Esophagus (tissue), 2 donors: ENCODE measurements around the gene TDRD10. TPM values are rescaled to one million over a fixed set of nuclear protein-coding genes. Genes with fewer than 3 reads are reported as not detected.
"Not testable (repeated sequence)": the region's sequence is repeated elsewhere in the genome, so short reads cannot be mapped to it uniquely, and the experiment has no call there.

Experiments
- H3K27ac ChIP-seq, 2 donors: one replicate each; pipeline ENCODE4 v1.5.1; 2013; ENCODE audit warnings: low read depth in 2 of 2, mild to moderate bottlenecking in 2 of 2, inconsistent platforms in 1 of 2, low read length in 1 of 2, moderate library complexity in 1 of 2
- H3K27me3 ChIP-seq, 2 donors: one replicate each; pipeline ENCODE4 v1.6.1; 2013; ENCODE audit warnings: low read length in 2 of 2, control low read depth in 1 of 2, mild to moderate bottlenecking in 1 of 2; ENCODE audit not compliant: insufficient read depth in 2 of 2, control insufficient read depth in 1 of 2
- H3K36me3 ChIP-seq, 2 donors: one replicate each; pipeline ENCODE4 v1.6.1; 2013; ENCODE audit warnings: low read length in 1 of 2; ENCODE audit not compliant: control insufficient read depth in 2 of 2, insufficient read depth in 2 of 2
- H3K4me1 ChIP-seq, 2 donors: one replicate each; pipeline ENCODE4 v1.6.1; 2013; ENCODE audit warnings: low read length in 1 of 2; ENCODE audit not compliant: control insufficient read depth in 2 of 2, insufficient read depth in 2 of 2
- H3K4me3 ChIP-seq, 2 donors: one replicate each; pipeline ENCODE4 v1.5.1; 2013; ENCODE audit warnings: low read length in 2 of 2, mild to moderate bottlenecking in 2 of 2, low read depth in 1 of 2, moderate library complexity in 1 of 2
- H3K9me3 ChIP-seq, 2 donors: one replicate each; pipeline ENCODE4 v1.6.1; 2013; ENCODE audit warnings: mild to moderate bottlenecking in 2 of 2, low read depth in 1 of 2, low read length in 1 of 2, moderate library complexity in 1 of 2; ENCODE audit not compliant: control insufficient read depth in 2 of 2, insufficient read depth in 1 of 2
- WGBS, 2 donors: extraction: QIAGEN DNeasy Blood & Tissue Kit; methylation state at CpG; one replicate each; pipeline ENCODE4 v1.1.7; 2013; 5-methylcytosine and 5-hydroxymethylcytosine counted together
- polyA plus RNA-seq, 2 donors: library from polyadenylated mRNA; stranded (reverse); fragments of 200-250 nt; gene quantifications; one replicate each; pipeline ENCODE4 v1.2.3, GENCODE V29; 2013
- donor health status: healthy with polysubstance abuse.
- donor health status: Bipolar disorder and iron deficiency.

TDRD10 gene
- polyA plus RNA-seq, 2 donors: 1.3 to 1.7 TPM

DNA sequence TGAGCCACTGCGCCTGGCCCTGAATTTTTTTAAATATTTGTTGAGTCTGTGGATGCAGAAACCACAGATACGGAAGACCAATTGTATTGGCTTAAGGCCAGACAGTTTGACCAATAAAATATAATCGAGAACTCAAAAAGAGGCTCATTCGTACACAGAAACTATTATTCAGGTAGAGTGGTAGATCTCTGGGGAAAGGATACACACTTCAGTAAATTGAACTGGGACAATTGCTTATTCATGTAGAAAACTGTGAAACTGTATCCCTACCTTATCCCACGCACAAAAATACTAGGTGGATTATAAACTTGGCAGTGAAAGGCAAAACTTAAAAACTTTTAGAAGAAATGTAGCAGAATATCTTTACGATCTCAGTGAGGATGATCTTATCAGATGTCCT lies 25.2 kb downstream of the TDRD10 start:
- Histone ChIP-seq H3K4me1 (no peaks in the 10 kb centered on the region), H3K27me3 (no peaks in the 10 kb centered on the region), H3K36me3 (no peaks in the 10 kb centered on the region), H3K9me3 (no peaks in the 10 kb centered on the region), H3K4me3 (no peak overlapping the region), H3K27ac (no peak overlapping the region)
- 73 to 79% methylated on average over 6 of the region's 6 CpGs for WGBS, 2 donors

- whole genome bisulfite sequencing, 2 donors: 93 to 94% methylated on average over 6 of the region's 6 CpGs
- H3K4me1 ChIP-seq: no peaks in the 10 kb centered on the region
- no peak overlapping the region for H3K4me3 ChIP-seq
- H3K27ac ChIP-seq: no peak overlapping the region
- H3K9me3 ChIP-seq: no peaks in the 10 kb centered on the region
- H3K27me3 ChIP-seq: no peaks in the 10 kb centered on the region
- no peaks in the 10 kb centered on the region for H3K36me3 ChIP-seq
These were observed 27.3 kb downstream of the TDRD10 start for GRCh38 chr1:154529308-154529707.

- not testable (repeated sequence) for H3K4me1 ChIP-seq, H3K4me3 ChIP-seq, H3K27me3 ChIP-seq, H3K9me3 ChIP-seq, H3K36me3 ChIP-seq, H3K27ac ChIP-seq
- WGBS, 2 donors: 97 to 98% methylated on average over 13 of the region's 13 CpGs
These were observed 29.9 kb downstream of the TDRD10 start for GRCh38 chr1:154531950-154532349.

DNA sequence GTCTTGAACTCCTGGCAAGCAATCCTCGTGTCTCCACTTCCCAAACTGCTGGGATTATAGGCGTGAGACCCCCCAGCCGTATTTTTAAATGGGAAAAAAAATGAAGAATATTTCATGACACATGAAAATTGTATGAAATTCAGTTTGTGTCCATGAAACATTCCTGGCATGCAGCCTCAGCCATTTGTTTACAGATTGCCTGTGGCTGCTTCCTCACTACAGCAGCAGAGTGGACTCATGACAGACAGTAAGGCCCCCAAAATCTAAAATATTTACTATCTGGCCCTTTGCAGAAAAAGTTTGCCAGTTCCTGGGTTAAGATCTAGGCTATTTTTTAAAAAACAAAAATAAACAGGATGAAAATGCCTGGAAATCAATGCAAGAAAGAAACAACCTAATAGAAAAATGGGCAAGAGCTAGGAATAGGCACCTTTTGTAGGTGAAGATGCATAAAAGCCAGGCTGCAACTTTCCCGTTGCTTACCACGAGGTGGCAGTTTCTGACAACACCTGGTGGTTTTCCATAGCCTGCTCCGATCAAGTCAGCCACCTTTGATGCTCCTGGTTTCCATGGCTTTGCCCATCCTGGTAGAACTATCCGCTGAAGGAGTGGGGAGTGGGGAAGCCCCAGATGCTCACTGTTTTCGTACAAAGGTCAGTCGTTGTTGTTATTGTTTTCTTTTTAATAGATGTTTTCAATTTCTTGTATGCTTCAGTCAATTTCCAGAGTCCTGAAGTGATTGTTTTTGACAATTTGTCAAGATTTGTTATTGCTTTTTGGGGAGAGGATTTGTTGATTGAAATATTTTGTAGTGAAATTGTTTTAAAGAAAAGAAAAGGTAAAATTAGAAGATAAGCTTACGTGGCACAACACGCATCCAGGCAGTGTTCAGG lies 32.2 kb downstream of the TDRD10 start:
- WGBS, 2 donors: 57 to 58% methylated on average over 11 of the region's 11 CpGs
- H3K27me3 ChIP-seq: no peaks in the 10 kb centered on the region
- no peak overlapping the region for H3K27ac ChIP-seq
- H3K36me3 ChIP-seq: no peaks in the 10 kb centered on the region
- H3K4me1 ChIP-seq: no peaks in the 10 kb centered on the region
- H3K9me3 ChIP-seq: no peaks in the 10 kb centered on the region
- H3K4me3 ChIP-seq: no peak overlapping the region

GRCh38 chr1:154536570-154536969 lies 34.6 kb downstream of the TDRD10 start:
- H3K4me1 ChIP-seq: no peaks in the 10 kb centered on the region
- no peak overlapping the region for H3K4me3 ChIP-seq
- peaks cover 0 to 3% of the 10 kb centered on the region in 2 donors for H3K27me3 ChIP-seq
- 79 to 84% methylated on average over 7 of the region's 7 CpGs for WGBS, 2 donors
- no peaks in the 10 kb centered on the region for H3K9me3 ChIP-seq
- no peaks in the 10 kb centered on the region for H3K36me3 ChIP-seq
- no peak overlapping the region for H3K27ac ChIP-seq

- H3K36me3 ChIP-seq: no peaks in the 10 kb centered on the region
- no peak overlapping the region for H3K4me3 ChIP-seq
- no peaks in the 10 kb centered on the region for H3K9me3 ChIP-seq
- H3K27ac ChIP-seq: no peak overlapping the region
- H3K4me1 ChIP-seq: peaks cover 0 to 3% of the 10 kb centered on the region in 2 donors
- 78 to 84% methylated on average over 9 of the region's 9 CpGs for WGBS, 2 donors
- peaks cover 0 to 3% of the 10 kb centered on the region in 2 donors for H3K27me3 ChIP-seq
These were observed 37.8 kb downstream of the TDRD10 start for GRCh38 chr1:154539486-154540483.

DNA sequence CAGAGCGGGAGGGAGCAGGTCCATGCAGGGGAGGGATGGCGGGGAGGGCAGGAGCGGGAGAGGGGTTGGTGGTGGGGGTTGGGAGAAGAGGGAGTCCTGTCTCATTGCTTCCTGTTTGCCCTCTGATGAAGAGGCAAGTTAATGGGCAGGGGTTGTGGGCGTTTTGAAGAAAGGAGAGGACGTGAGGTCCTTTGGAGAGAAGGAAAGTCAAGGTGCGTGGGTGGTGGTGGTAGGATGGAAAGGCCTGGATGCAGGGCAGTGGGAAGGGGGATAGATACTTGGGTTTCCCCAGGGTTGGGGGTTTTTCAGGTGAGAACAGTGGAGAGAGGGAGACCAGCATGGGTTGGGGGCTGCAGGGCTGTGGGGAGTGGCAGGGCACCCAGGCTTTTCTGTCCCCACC lies 39.2 kb downstream of the TDRD10 start:
- Histone ChIP-seq H3K36me3 (no peaks in the 10 kb centered on the region), H3K9me3 (no peaks in the 10 kb centered on the region), H3K4me3 (no peak overlapping the region), H3K27ac (no peak overlapping the region), H3K4me1 (peaks cover 0 to 3% of the 10 kb centered on the region in 2 donors), H3K27me3 (peaks cover 0 to 3% of the 10 kb centered on the region in 2 donors)
- 62 to 67% methylated on average over 6 of the region's 6 CpGs for WGBS, 2 donors

DNA sequence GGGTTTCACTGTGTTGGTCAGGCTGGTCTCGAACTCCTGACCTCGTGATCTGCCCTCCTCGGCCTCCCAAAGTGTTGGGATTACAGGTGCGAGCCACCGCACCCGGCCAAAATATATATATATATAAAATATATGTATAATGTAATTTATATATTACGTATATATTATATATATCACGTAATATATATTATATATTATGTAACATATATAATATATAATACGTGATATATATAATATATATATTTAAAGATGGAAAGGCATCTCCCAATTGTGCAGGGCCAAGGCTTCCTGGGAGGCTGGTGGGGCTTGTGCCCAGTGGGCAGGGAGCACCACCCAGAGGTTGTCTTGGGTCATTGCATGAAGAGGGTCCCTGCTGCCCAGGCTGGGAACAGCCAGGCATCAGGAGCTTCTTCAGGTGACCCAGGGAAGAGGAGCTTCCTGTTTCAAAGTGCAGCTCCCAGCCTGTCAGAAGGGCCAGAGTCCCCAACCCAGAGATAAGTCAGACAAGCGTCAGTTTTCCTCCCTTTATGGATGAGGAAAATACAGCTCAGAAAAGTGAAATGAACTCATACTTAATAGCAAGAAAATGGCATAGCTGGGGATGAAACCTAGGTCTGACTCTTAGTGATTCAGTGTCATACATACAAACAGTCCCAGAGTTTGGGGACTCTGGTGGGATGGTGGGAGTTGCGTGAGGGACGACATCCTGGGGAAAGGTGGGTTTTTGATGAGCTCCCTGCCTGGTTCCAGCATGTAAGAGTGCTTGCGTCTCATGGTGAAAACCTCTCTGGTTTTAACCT lies 44.4 kb downstream of the TDRD10 start:
- Histone ChIP-seq H3K36me3 (peaks cover 18 to 22% of the 10 kb centered on the region in 2 donors), H3K27ac (peak overlapping the region in 1 of 2 donors; percentile 63), H3K4me3 (no peak overlapping the region), H3K4me1 (peaks cover 0 to 11% of the 10 kb centered on the region in 2 donors), H3K9me3 (no peaks in the 10 kb centered on the region), H3K27me3 (no peaks in the 10 kb centered on the region)
- WGBS, 2 donors: 74% methylated on average over 13 of the region's 13 CpGs
